ENCODE data around the gene DLX2.

DLX2 gene

DNA sequence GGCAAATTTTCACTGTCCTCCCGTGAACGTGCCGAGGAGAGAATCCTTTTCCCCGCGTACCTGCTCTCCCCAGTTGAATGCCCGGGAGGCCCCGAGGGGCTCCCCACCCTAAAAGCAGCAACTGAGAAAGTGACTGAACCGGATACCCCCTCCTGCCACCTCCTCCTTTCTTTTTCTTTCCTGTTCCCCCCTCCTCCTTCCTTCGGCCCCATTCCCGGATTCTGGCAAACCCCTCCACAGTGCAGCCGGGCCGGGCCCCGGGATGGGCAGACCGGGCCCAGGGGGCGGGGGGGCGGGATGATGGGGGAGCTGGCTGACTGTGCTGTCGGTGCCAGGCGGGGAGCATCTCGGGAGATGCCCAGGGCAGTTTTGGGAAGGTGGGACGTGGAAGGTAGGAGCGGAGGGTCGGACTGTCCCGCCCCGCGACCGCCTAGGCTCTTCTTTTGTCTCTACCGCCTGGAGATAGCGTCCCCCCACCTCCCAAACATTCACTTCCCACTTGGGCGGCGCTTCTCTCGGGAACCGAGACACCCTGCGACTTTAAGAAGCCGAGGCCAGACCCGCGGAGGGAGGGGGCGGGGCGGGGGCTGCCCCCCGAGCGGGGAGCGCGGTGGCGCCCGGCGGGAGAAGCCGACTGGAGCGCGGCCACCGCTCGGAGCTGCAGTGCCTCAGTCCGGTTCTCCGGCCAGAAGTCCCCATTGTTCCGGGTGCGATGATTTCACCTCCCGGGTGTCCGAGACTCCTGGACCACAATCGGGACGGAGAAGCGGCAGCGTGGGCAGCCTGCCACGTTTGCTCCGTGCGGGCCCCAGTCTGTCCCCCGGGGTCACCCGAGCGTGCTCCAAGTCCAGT is 8.2 kb downstream of the DLX2 start:
- no peak for DNase-seq (ENCODE audit: low spot score)

DNA sequence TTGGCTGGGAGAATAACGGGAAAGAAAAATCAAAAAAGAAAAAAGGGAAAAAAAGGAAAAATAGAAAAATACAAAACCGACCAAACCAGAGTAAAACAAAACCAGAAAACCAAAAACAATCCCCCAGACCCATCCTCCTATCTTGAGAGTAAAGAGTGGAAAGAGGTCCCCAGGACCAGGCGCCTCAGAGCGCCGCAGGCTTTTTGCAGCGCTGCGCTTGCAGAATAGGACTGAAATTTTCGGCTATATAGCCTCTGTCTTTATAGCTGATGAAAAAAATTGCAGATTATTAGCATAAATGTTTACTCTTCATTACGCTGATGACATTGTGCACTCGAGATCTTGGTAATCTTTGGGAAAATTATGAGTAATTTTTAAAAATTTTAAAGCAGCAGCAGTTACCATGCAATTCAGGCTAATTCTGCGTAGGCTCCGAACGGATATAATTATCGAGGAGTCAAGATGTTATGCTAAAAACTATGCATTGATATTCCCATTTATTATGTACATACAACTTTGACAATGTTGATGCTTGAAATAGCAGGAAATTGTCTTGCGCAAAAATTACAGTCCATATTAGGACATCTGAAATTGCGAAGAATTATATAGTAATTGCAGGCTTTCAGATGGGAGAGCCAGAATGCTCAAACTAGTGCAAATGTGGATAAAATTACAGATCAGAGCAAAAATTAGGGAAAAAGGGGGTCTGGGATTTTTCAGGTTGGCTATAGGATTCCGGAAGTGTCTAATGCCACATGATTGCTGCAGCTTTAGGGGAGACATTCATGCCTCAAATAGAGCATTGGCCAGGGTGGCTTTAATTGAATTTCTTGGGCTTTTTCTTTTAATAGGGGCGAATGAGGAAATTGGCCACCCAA is 9.0 kb downstream of the DLX2 start:
- no peak for DNase-seq (ENCODE audit: low spot score)

DNA sequence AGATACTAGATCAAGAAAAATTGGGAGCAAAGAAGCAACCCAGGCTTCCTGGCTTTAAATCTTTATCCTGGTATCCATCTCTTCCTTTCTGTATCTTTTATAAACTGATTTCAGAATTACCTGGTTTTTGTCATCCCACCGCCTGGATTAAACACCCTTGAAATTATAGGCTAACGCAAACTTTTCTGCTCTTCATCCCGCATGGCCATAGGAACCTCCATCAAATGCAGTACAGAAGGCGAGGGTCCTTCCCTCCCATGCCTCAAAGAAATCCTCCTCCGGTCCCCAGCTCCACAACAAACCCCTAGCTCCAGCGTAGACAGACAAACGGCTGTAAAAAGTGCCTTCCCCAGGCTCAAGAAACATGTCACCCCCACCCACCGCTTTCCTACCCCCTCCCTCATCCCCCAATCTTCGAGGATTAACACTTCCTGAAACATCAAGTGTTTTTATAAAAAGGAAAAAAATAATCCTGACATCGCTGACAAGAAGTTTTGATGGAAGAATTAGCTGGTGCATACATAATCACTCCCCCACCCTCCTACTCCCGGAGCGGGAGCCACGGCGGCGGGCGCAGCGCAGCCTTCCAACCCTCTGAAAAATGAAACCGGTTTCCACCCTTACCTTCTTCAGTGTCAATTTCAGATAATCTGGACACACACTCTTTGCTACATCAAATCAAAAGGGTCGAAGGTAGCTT is 9.8 kb downstream of the DLX2 start:
- no peak for DNase-seq (ENCODE audit: low spot score)

DNA sequence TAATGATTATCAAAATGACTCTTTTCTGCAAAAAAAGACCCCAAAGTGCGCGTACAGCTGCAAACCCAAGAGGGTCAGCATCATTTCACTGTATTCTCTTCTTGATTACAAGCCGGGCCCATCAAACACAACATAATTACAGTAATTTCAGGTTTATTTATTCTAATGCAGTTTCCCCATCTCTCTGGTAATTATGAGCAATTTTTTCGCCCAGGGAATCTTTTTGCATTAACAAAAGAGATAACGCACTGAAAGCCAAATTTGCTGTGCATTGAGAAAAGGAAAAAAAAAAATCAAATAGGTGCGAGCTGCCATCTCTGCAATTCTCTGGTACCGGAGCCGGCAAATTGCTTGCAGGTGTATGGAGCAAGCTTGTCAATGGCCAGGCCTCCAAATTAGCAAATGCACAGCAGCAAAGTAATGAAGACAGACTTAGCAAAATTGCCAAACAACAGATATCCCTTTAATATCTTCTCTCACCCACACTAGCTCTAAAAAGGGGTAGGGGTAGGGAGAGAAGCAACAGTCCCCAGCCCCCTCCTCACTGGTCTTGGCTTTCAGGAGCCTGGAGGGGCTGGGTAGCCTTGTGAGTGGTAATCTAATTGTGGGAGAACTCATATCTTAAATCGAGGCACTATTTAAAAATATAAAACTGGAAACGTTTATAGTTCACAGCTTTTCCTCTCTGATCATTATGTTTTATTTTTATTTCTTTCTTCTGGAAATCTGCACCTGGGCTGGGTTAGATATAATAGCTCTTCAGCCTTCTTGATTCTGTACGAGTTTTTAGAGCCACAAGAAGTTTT is 10.7 kb downstream of the DLX2 start:
- DNase-seq (ENCODE audit: low spot score) = no peak

DNA sequence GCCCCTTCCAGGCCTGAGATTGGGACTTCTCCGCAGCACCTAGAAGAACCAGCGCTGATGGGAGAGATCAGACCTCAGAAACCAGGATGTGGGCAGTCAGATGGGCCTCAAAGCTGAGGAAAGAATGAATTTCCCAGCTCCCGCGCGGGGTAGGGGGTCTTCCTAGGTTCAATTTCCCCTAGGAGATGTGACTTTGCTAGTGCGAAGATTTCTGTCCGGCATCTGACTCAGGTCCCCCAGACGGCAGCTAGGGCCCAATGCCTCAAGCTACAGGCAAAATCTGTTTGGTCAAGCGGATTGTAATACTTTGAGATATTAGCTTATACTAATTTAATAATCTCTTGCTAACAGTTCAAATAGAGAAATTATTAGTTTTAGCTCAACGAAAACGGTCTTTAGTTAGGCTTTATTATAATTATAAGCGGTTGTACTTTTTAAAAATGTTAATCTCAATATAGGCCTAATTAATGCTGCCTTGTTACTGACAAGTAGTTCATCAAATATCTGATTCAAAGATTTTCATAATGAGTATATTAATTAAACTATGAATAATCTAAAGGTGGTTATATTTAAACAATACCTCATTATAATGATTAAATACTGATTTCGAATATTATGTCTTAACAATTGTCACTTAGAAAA is 11.6 kb downstream of the DLX2 start:
- no peak for DNase-seq (ENCODE audit: low spot score)

DNA sequence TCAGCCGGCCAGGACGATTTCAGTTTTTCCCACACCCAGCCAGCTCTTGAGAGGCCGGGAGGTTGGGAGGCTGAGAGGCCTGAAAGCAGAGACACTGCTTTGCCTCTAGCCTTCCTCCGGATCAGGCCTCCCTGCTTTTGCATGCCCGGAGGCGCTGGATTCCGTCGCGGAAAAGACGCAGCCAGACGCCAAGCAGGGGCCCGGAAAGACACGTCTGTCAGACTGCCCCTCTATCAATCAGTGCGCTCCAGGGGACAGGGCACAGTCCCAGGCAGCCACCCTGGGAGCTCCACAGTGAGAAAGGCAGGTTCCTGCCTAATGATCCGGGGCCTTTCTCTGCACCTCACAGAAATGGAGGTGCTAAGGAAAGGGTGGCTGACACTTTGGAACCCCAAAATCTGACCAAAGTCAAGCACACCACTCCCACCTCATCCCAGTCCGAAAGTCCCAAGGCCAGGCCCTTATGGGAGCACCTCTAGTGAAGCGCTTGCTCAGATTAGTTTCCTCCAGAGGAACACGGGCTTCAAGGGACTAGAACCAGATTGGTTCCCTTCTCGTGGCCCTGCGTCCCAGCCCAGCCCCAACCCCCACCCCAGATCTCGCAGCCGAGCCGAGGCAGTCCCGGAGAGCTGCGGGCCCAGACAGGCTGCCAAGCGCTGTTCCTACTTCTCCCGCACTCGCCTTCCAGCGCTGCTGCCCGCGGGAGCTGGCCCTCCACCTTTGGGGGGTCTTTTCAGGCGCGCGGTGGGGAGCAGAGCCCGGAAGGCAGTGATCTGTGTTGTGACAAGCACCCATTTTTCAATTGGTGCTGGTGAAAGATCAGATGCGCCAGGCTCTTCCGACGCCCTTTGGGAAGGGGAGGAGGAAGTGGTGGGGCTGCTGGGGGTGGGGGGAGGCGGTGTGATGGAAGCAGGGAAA is 12.4 kb downstream of the DLX2 start:
- DNase-seq (ENCODE audit: low spot score) = no peak

DNA sequence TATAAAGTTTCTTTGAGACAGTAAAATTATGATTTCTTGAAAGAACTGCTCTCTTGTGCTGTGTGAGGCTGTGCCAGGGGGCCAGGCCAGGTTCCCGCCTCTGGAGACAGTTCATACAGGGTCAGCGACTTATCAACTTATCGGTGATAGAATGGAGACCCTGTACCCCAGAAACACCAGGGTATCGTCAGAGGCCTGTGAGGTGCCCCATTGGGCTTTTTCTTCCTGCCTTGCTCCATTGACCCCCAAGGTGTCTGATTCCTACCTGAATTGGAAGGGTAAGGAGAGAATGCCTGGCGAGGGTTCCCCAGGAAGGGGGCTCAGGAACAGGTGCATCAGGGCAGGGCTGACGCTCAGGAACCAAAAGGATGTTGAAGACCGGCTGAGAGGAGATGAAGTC is 13.1 kb downstream of the DLX2 start:
- no peak for DNase-seq (ENCODE audit: low spot score)

DNA sequence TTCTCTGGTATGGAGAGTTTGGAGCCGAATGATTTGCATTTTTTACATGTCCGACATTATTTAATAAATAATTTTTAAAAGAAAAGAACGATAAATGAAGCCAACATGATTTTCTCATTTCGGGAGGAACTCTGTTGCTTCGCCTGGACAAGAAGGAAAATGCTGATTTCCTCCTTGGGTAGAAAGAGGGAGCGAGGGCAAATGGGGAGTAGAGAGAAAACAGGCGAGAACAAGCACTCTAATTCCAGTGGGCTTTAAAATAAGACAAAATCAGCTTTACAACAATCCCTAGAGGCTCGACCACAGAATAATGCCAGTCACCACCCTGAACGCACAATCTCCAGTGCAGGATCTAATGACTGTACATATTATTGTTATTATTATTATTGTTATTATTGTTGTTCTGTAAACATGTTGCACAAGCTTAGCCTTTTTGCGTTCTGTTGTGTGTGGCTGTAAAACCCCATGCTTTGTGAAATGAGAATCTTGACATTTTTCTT is 13.6 kb downstream of the DLX2 start:
- no peak for DNase-seq (ENCODE audit: low spot score)

DNA sequence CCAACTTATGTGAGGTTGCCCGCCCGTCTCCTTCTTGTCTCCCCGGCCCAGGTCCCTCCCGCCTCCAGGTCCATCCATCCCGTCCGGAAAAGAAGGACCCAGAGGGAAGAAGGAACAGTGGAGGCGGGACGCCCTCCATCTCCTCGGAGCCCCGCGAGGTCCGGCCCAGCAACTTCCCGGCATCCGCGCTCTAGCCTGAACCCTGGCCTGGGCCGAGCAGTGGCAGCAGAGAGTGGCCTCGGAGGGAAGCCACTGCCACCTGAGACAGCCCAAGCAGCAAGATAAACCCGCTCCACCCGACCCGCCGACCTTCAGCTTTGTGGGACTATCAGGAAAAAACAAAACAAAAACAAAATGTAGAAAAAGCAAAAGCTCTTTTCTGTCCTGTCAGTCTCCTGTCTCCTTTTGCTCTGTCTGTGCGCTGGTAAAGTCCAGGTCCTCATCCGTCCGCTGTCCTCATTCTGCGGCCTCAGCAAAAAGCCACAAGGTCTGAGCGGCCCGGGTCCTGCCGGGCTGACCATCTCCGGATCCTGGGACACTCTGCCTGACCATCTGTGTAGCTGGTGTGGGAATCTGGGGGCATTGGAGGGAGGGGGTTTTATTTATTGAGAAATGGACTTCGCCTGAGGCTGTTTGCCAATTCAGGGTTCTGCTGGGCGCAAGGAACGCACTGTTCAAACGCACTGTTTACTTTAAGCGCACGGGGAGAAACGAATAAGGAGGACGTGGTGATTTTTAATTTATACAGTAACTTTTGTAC is 14.3 kb downstream of the DLX2 start:
- DNase-seq (ENCODE audit: low spot score) = no peak

DNA sequence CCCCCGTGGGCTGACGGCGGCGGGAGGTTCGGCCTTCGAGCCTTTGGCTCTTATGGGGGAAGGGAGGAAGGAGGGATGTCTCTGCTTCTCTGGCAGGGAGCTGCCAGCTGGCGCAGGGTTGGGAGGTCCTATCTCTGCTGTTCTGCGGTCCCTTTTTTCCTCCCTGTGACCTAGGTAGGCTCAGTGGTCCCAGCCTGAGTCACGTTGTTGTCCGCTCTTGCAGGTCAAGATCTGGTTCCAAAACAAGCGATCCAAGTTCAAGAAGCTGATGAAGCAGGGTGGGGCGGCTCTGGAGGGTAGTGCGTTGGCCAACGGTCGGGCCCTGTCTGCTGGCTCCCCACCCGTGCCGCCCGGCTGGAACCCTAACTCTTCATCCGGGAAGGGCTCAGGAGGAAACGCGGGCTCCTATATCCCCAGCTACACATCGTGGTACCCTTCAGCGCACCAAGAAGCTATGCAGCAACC is 14.9 kb downstream of the DLX2 start:
- DNase-seq (ENCODE audit: low spot score) = no peak

DNA sequence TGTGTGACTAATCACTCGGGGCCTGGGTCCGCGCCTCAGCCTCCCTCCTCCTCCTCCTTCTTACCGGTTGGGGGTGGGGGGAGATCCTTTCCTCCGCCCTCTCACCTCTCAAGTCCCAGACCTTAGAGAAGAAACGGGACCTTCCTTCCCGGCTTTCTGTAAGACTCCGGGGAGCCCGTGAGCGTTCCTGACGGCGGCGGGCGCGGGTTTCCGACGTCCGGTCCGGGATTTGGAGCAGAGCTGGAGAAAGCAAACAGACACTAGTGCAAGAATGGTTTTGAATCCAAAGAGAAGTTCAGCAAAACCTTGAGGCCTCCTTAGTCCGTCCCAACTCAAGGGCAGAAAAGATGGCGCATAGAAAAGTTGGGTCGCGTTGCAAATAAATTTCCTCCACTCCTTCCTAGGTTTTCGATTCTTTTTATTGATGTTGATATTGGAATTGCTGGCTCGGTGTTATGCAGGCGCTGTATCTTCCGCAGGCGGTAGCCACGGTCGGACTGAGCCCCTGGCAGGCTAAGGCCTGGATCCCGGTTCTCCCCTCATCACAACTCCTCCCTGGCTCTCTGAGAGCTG is 15.4 kb downstream of the DLX2 start:
- DNase-seq (ENCODE audit: low spot score) = no peak

DNA sequence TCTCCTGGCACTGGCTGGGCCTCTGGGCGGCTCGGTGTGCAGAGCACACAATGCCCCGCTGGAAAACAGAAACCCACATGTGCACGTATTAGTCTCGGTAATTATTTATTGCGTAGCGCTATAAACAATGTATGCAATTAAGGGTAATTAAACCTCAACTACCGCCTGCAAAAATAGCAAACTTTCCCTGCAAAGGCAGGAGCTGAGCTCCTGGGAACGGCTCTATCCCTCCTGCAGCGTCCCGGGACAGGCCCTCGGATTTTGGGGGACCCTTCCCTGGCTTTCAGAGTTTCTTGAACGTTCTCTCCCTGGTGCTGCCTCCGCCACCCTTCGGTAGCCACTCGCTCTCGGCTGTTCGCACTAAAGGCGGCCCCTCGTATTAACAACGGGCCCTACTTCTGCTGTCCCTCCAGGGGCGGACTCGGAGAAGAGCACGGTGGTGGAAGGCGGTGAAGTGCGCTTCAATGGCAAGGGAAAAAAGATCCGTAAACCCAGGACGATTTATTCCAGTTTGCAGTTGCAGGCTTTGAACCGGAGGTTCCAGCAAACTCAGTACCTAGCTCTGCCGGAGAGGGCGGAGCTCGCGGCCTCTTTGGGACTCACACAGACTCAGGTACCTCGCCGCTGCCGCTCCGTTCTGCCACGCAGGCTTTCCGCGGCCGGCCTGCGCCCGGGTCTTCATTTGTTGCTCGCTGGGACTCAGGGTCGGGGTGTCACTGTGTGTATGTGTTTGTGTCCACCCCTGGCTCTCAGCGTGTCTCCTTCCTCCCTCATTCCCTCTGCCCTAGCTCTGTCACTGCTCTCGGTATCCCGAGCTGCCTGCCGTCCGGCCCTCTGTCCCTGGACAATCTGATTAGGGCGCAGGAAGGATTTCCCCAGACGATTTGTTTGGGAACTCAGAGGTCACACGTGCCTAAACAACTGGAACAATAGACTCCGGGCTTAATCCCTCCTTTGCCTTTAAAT is 16.2 kb downstream of the DLX2 start:
- DNase-seq (ENCODE audit: low spot score) = peak; percentile 51

DNA sequence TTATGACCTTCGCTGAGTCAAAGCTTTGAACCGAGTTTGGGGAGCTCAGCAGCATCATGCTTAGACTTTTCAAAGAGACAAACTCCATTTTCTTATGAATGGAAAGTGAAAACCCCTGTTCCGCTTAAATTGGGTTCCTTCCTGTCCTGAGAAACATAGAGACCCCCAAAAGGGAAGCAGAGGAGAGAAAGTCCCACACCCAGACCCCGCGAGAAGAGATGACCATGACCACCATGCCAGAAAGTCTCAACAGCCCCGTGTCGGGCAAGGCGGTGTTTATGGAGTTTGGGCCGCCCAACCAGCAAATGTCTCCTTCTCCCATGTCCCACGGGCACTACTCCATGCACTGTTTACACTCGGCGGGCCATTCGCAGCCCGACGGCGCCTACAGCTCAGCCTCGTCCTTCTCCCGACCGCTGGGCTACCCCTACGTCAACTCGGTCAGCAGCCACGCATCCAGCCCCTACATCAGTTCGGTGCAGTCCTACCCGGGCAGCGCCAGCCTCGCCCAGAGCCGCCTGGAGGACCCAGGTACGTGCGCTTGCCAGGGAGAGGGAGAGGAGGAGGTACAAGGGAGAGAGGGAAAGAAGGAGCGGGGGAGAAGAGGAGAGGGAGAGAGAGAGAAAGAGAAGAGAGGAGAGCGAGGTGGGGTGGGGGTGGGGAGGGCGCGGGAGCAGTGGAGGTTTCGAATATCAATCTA is 17.1 kb downstream of the DLX2 start, which contains the start of gene DLX1:
DLX1 (plus strand) TSS at position 48 of the 700 bp plus-strand sequence; CDS start at position 219, 171 bp downstream.
- no peak for DNase-seq (ENCODE audit: low spot score)

DNA sequence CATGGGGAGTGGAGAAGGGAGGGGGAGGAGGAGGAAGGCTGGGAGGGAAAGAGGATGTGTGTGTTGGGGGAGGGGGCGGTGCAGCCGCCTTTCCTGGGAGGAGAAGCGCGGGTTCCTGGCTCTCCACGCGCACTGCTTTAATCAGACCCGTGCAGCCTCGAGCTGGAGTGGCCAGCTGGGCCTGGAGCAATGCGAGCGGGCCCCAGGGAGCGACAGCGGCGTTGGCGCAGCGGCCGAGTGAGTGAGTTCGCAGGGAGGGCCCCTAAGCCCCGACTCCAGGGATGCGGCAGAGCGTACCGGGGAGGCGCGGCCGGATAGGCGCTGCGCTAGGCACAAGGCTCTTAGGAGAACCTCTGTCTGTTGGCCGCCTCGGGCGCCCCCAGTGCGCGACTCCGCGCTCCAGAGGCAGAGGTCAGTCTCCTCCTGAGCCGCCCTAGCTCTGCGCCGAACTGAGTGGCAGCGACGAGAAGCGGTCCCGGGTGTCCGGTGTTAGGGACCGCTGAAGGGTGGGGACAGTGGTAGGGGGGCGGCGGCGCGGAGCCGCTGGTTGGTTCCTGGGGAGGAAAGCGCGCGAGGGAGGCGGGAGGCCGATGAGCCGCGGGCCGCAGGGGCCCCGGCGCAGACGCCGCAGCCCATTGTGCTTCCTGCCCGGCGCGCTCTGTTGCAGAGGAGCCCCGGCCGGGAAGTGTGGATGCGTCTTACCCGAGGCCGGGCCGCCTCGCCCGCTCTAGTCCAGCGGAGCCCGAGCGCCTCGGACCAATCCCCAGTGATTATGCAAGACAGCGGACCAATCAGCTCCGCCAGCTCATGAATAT is 17.8 kb downstream of the DLX2 start:
- DNase-seq (ENCODE audit: low spot score) = peak; percentile 59

DNA sequence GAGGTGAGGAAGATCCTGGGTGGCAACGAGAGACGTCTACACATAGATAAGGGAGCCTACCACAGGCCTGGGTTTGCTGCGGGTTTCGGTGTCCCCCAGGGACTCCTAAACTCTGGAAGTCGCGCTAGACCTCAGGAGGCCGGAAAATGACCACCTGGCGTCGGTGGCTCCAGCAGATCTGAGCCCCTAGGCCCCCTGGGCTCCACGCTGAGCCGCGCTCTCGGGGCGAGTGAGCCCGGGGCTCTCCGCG is 18.4 kb downstream of the DLX2 start:
- DNase-seq (ENCODE audit: low spot score) = no peak

Data from CD4-positive, alpha-beta T cell treated with Interleukin-2 at 100 ng/mL for 4 hours (primary cell).